ENCODE results near the gene CEP70.
"Not testable (repeated sequence)": the region's sequence is repeated elsewhere in the genome, so short reads cannot be mapped to it uniquely, and the experiment has no call there.

Gene CEP70

GRCh38 chr3:138497851-138498250 is 96.2 kb downstream of the CEP70 start:
- peak; percentile 22 for DNase-seq (ENCODE audit: low read depth)
- TF ChIP-seq CTCF (conservative IDR thresholded peaks at IDR 0.05; ENCODE audit: low read length), result no peak
- no peak overlapping the region for H3K4me3 ChIP-seq (ENCODE audit: low read length)

GRCh38 chr3:138497021-138497420 is 97.0 kb downstream of the CEP70 start:
- H3K4me3 ChIP-seq (ENCODE audit: low read length), result no peak overlapping the region
- no peak for DNase-seq (ENCODE audit: low read depth)
- TF ChIP-seq CTCF (conservative IDR thresholded peaks at IDR 0.05; ENCODE audit: low read length), result no peak

GRCh38 chr3:138496436-138496835 is 97.6 kb downstream of the CEP70 start:
- H3K4me3 ChIP-seq (ENCODE audit: low read length), result no peak overlapping the region
- DNase-seq (ENCODE audit: low read depth), result no peak
- no peak for TF ChIP-seq CTCF (conservative IDR thresholded peaks at IDR 0.05; ENCODE audit: low read length)

GRCh38 chr3:138495638-138496037 is 98.4 kb downstream of the CEP70 start:
- DNase-seq (ENCODE audit: low read depth); H3K4me3 ChIP-seq (ENCODE audit: low read length): not testable (repeated sequence)

GRCh38 chr3:138494607-138494929 is 99.5 kb downstream of the CEP70 start:
- no peak for DNase-seq (ENCODE audit: low read depth)
- H3K4me3 ChIP-seq (ENCODE audit: low read length), result no peak overlapping the region
- no peak for TF ChIP-seq CTCF (conservative IDR thresholded peaks at IDR 0.05; ENCODE audit: low read length)

- no peak overlapping the region for H3K4me3 ChIP-seq (ENCODE audit: low read length)
- DNase-seq (ENCODE audit: low read depth), result peak; percentile 86
- no peak for TF ChIP-seq CTCF (conservative IDR thresholded peaks at IDR 0.05; ENCODE audit: low read length)
These were observed 100.1 kb downstream of the CEP70 start for GRCh38 chr3:138493804-138494606.

GRCh38 chr3:138492980-138493675 is 100.9 kb downstream of the CEP70 start:
- H3K4me3 ChIP-seq (ENCODE audit: low read length), result no peak overlapping the region
- DNase-seq (ENCODE audit: low read depth), result no peak

More at GRCh38 chr3:138492980-138493675, 100.9 kb downstream of the CEP70 start:
- TF ChIP-seq CTCF (conservative IDR thresholded peaks at IDR 0.05; ENCODE audit: low read length), result no peak

All from AG10803 (cell line).